ENCODE data around the gene PRODH. TPM values are rescaled to one million over a fixed set of nuclear protein-coding genes. Genes with fewer than 3 reads are reported as not detected.
A peak's percentile ranks its signal among the peaks of the same experiment; 100 is the strongest.
"Not testable (repeated sequence)": the region's sequence is repeated elsewhere in the genome, so short reads cannot be mapped to it uniquely, and the experiment has no call there.

The PRODH gene
- total RNA-seq, 3 donors from 2014 or later = 4.9 to 7.5 (median 5.3) TPM

DNA sequence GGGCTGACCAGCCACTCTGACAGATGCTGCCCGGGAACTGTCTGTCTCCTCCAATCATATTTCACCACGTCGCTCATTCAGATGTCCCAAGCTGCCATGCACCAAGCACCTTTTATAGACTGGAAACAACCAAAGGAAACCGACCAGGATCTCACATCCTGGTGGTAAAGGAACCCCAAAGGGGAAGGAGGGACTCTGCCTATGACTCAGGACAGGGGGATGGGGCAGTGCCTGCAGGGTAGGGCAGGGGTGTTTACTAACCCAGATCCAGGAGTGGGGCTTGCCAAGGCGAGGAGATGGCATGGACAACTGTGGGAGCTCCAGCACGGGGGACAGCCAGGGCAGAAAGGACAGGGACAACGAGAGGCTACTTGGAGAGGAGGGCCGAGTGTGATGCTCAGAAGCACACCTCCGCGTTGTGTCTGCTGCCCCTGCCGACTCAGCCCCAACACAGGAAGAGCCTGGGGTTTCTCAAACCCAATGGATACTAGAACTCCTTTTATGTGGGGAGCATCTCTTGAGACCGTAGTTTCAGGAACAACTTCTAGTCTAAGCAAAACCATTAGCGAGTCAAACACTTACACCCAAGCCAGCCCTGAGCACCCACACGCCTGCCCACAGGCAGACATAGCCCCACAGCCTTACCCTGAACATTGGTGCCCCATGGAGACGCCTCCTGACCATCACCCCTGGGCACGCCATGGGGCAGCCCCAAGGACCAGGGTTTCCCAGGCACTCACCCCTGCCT, 4.0 kb downstream of the PRODH start:
- intact Hi-C loops (cut with DNase I, micrococcal nuclease) = no loop called here
- H3K9me3 ChIP-seq = no peaks in the 10 kb centered on the region
- no peaks in the 10 kb centered on the region for H3K4me1 ChIP-seq (ENCODE audit: low read depth)
- DNase-seq (no peak), ATAC-seq (no peak)
- no peaks in the 10 kb centered on the region for H3K36me3 ChIP-seq (ENCODE audit: low read depth)
- H3K4me3 ChIP-seq = no peak overlapping the region
- no peak for TF ChIP-seq CTCF (IDR thresholded peaks at IDR 0.05)

DNA sequence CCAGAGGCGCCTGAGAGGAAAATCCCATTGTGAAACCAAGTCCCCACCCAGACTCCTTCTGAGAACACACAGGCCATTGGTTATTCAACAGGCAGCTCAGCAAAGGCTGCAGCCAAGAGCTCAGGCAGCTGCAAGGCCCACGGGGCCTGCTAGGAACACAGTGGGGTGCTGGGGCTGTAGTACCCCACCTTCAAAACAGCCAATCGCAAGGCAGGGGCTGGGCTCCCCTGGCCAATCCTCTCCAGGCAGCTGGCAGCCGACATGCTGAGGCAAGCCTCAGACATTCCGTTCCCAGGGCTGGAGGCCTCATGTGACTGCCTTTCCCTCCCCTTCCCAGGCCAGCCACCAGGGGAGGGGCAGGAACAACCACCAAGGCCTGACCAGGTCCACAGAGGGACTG, 6.6 kb downstream of the PRODH start:
- no peaks in the 10 kb centered on the region for H3K36me3 ChIP-seq (ENCODE audit: low read depth)
- no peaks in the 10 kb centered on the region for H3K9me3 ChIP-seq
- TF ChIP-seq CTCF (IDR thresholded peaks at IDR 0.05) = no peak
- peak; percentile 64 for ATAC-seq
- intact Hi-C loops (cut with DNase I, micrococcal nuclease) = no loop called here
- H3K4me3 ChIP-seq = no peak overlapping the region
- DNase-seq = no peak
- H3K4me1 ChIP-seq (ENCODE audit: low read depth) = no peaks in the 10 kb centered on the region

- DNase-seq (no peak), ATAC-seq (no peak)
- Histone ChIP-seq H3K4me3 (no peak overlapping the region), H3K9me3 (no peaks in the 10 kb centered on the region), H3K36me3 (ENCODE audit: low read depth) (no peaks in the 10 kb centered on the region), H3K4me1 (ENCODE audit: low read depth) (no peaks in the 10 kb centered on the region)
- TF ChIP-seq CTCF (IDR thresholded peaks at IDR 0.05) = no peak
- intact Hi-C loops (cut with DNase I, micrococcal nuclease) = no loop called here
Observed at GRCh38 chr22:18927573-18927972, 8.5 kb downstream of the PRODH start.

- ATAC-seq (no peak), DNase-seq (no peak)
- Histone ChIP-seq H3K4me3 (no peak overlapping the region), H3K36me3 (ENCODE audit: low read depth) (no peaks in the 10 kb centered on the region), H3K4me1 (ENCODE audit: low read depth) (no peaks in the 10 kb centered on the region), H3K9me3 (no peaks in the 10 kb centered on the region)
- intact Hi-C loops (cut with DNase I, micrococcal nuclease) = no loop called here
- no peak for TF ChIP-seq CTCF (IDR thresholded peaks at IDR 0.05)
Observed at GRCh38 chr22:18927020-18927419, 9.1 kb downstream of the PRODH start.

DNA sequence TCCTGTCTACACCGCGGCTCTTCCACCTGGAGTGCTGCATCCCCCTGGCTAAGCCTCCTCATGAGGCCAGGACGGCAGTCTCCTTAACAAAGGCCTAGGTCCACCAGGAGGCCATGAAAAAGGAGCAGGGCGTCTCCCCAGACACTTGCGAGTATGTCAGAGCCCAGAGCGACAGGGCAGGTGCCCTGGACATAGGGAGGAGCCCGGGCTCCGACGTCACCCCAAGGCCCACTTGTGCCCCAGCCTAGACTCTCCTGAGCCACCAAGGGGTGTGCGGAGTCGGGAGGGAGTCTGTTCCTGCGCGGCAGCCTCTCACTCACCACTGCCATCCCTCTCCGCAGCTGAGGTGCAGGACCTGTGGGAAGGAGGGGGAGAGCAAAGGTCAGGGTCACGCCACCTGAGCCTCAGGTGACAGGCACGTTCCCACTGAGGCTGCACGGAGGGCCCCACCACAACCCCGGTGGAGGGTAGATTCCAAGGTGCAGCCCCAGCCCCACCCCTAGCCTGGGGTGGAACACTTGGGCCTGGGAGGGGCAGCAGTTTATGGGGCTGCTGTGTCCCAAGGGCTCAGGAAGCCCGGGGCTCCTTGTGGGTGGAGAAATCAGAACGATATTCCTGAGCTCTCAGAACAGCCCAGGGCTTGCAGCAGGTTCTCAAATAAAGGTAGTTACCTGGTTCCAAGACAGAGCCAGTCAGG, 10.6 kb downstream of the PRODH start:
- H3K4me1 ChIP-seq (ENCODE audit: low read depth) = no peaks in the 10 kb centered on the region
- peak; percentile 76 for ATAC-seq
- H3K4me3 ChIP-seq = no peak overlapping the region
- DNase-seq = no peak
- no peaks in the 10 kb centered on the region for H3K36me3 ChIP-seq (ENCODE audit: low read depth)
- intact Hi-C loops (cut with DNase I, micrococcal nuclease) = no loop called here
- no peaks in the 10 kb centered on the region for H3K9me3 ChIP-seq
- no peak for TF ChIP-seq CTCF (IDR thresholded peaks at IDR 0.05)

- DNase-seq; ATAC-seq; H3K4me3 ChIP-seq; intact Hi-C loops (cut with DNase I, micrococcal nuclease); H3K36me3 ChIP-seq (ENCODE audit: low read depth); H3K9me3 ChIP-seq; H3K4me1 ChIP-seq (ENCODE audit: low read depth): not testable (repeated sequence)
Observed at GRCh38 chr22:18920257-18920902, 15.7 kb downstream of the PRODH start.

- H3K4me3 ChIP-seq, ATAC-seq: not testable (repeated sequence)
Observed at GRCh38 chr22:18917818-18918217, 18.3 kb downstream of the PRODH start.

GRCh38 chr22:18915550-18915949, 20.5 kb downstream of the PRODH start:
- H3K4me3 ChIP-seq; ATAC-seq; DNase-seq; H3K9me3 ChIP-seq; intact Hi-C loops (cut with DNase I, micrococcal nuclease); H3K4me1 ChIP-seq (ENCODE audit: low read depth); H3K36me3 ChIP-seq (ENCODE audit: low read depth): not testable (repeated sequence)

More at GRCh38 chr22:18917818-18918217, 18.3 kb downstream of the PRODH start:
- H3K9me3 ChIP-seq; DNase-seq; H3K4me1 ChIP-seq (ENCODE audit: low read depth); H3K36me3 ChIP-seq (ENCODE audit: low read depth); intact Hi-C loops (cut with DNase I, micrococcal nuclease): not testable (repeated sequence)

DNA sequence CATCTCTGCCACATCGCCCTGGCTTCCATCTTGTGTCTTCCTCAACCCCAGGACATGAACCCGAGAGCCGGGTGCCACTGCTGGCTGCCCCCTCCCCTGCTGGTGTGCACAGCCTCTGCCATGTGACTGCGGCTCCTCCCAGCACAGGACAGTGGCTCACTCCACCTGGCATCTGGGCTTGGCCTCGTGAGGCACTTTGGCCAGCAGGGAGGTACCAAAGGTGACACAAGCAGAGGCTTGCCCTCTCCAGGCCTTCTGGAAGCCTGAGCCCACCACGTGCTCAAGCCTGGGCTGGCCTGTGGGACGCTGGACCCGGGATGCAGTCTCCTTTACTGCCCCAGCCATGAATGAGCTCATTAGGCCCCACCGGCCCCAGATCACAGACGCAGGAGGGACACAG, 21.5 kb downstream of the PRODH start:
- intact Hi-C loops (cut with DNase I, micrococcal nuclease); H3K4me1 ChIP-seq (ENCODE audit: low read depth); H3K4me3 ChIP-seq; ATAC-seq; DNase-seq; H3K36me3 ChIP-seq (ENCODE audit: low read depth); H3K9me3 ChIP-seq: not testable (repeated sequence)
